Trophoblast cell (in vitro differentiated cells and primary cell): ENCODE measurements around the gene PDLIM1.

Experiments
- DNase-seq, 2 donors: peaks; one replicate each; pipeline ENCODE4 v3.0.0-alpha.2; 2016
- H2AFZ ChIP-seq: 2 replicates; pipeline ENCODE4 v1.6.1; 2013; ENCODE audit warnings: low read length, moderate library complexity, mild to moderate bottlenecking; ENCODE audit not compliant: insufficient read depth, poor library complexity
- H2AK5ac ChIP-seq: 2 replicates; pipeline ENCODE4 v1.6.1; 2013; ENCODE audit warnings: mild to moderate bottlenecking, low read length
- H2BK120ac ChIP-seq: 2 replicates; pipeline ENCODE4 v1.6.1; 2013; ENCODE audit warnings: low read length, mild to moderate bottlenecking, moderate library complexity; ENCODE audit not compliant: insufficient read depth, poor library complexity
- H2BK12ac ChIP-seq: 2 replicates; pipeline ENCODE4 v1.6.1; 2013; ENCODE audit warnings: mild to moderate bottlenecking, low read length, moderate library complexity
- H2BK5ac ChIP-seq: 2 replicates; pipeline ENCODE4 v1.6.1; 2013; ENCODE audit warnings: low read length, low read depth, moderate library complexity, mild to moderate bottlenecking; ENCODE audit not compliant: poor library complexity
- H3K14ac ChIP-seq: 2 replicates; pipeline ENCODE4 v1.6.1; 2013; ENCODE audit warnings: mild to moderate bottlenecking, low read length
- H3K18ac ChIP-seq: 2 replicates; pipeline ENCODE4 v1.6.1; 2013; ENCODE audit warnings: mild to moderate bottlenecking, low read length
- H3K23ac ChIP-seq: 2 replicates; pipeline ENCODE4 v1.6.1; 2013; ENCODE audit warnings: low read length
- H3K27ac ChIP-seq: 2 replicates; pipeline ENCODE4 v1.5.1; 2013; ENCODE audit warnings: low read depth, mild to moderate bottlenecking, inconsistent platforms, low read length, moderate library complexity
- H3K27me3 ChIP-seq: 2 replicates; pipeline ENCODE4 v1.6.1; 2013; ENCODE audit warnings: inconsistent platforms, mild to moderate bottlenecking, low read length, moderate library complexity; ENCODE audit not compliant: insufficient read depth
- H3K36me3 ChIP-seq, 2 experiments: 1 replicate in 1 of 2; 2 replicates in 1 of 2; pipeline ENCODE4 v1.6.1; 2013; ENCODE audit warnings: low read length in 2 of 2, mild to moderate bottlenecking in 2 of 2, moderate library complexity in 1 of 2; ENCODE audit not compliant: insufficient read depth in 2 of 2, control insufficient read depth in 1 of 2
- H3K4ac ChIP-seq: 2 replicates; pipeline ENCODE4 v1.6.1; 2013; ENCODE audit warnings: low read depth, mild to moderate bottlenecking, low read length, moderate library complexity
- H3K4me1 ChIP-seq, 2 experiments: 1 replicate in 1 of 2; 2 replicates in 1 of 2; pipeline ENCODE4 v1.6.1; 2013; ENCODE audit warnings: low read length in 2 of 2, mild to moderate bottlenecking in 2 of 2, moderate library complexity in 1 of 2; ENCODE audit not compliant: insufficient read depth in 2 of 2, control insufficient read depth in 1 of 2
- H3K4me2 ChIP-seq: 2 replicates; pipeline ENCODE4 v1.6.1; 2013; ENCODE audit warnings: inconsistent platforms, mild to moderate bottlenecking, low read length, moderate library complexity
- H3K4me3 ChIP-seq: 2 replicates; pipeline ENCODE4 v1.5.1; 2013; ENCODE audit warnings: mild to moderate bottlenecking, low read depth, low read length, inconsistent platforms
- H3K79me1 ChIP-seq: one replicate; pipeline ENCODE4 v1.6.1; 2013; ENCODE audit warnings: low read length
- H3K79me2 ChIP-seq: 2 replicates; pipeline ENCODE4 v1.6.1; 2013; ENCODE audit warnings: low read length, mild to moderate bottlenecking; ENCODE audit not compliant: control insufficient read depth, insufficient read depth, poor library complexity
- H3K9ac ChIP-seq: 2 replicates; pipeline ENCODE4 v1.6.1; 2013; ENCODE audit warnings: mild to moderate bottlenecking, low read length
- H3K9me3 ChIP-seq: 2 replicates; pipeline ENCODE4 v1.6.1; 2013; ENCODE audit warnings: low read depth, mild to moderate bottlenecking, control low read depth, inconsistent platforms, low read length; ENCODE audit not compliant: insufficient read depth
- H4K12ac ChIP-seq: 2 replicates; pipeline ENCODE4 v1.6.1; 2013; ENCODE audit warnings: low read depth, mild to moderate bottlenecking, low read length, moderate library complexity
- H4K8ac ChIP-seq: 2 replicates; pipeline ENCODE4 v1.6.1; 2013; ENCODE audit warnings: low read depth, mild to moderate bottlenecking, low read length, moderate library complexity
- H4K91ac ChIP-seq: one replicate; pipeline ENCODE4 v1.6.1; 2013; ENCODE audit warnings: low read depth, mild to moderate bottlenecking, low read length, moderate library complexity
- WGBS: extraction: QIAGEN DNeasy Blood & Tissue Kit; methylation state at CpG from one replicate; pipeline ENCODE4 v1.1.7; 2013; ENCODE audit warnings: missing lambda C conversion rate; ENCODE audit not compliant: insufficient read length, insufficient coverage; ENCODE audit errors: extremely low coverage; 5-methylcytosine and 5-hydroxymethylcytosine counted together

PDLIM1 gene

GRCh38 chr10:95244152-95244551, 46.7 kb downstream of the PDLIM1 start:
- Histone ChIP-seq H3K18ac (no peak overlapping the region), H3K23ac (no peak overlapping the region), H3K27me3 (no peaks in the 10 kb centered on the region), H2AFZ (no peak overlapping the region), H3K9me3 (no peaks in the 10 kb centered on the region), H2BK5ac (no peak overlapping the region), H3K4me1 (peaks cover 13 to 17% of the 10 kb centered on the region in 2 experiments), H3K27ac (no peak overlapping the region), H4K91ac (no peak overlapping the region), H3K4me3 (no peak overlapping the region), H3K79me1 (peaks cover 9% of the 10 kb centered on the region), H3K36me3 (peaks cover 49 to 57% of the 10 kb centered on the region in 2 experiments), H3K79me2 (no peaks in the 10 kb centered on the region), H3K4me2 (no peak overlapping the region), H3K4ac (no peak overlapping the region), H2AK5ac (no peak overlapping the region), H2BK12ac (no peak overlapping the region), H2BK120ac (no peak overlapping the region), H3K14ac (no peak overlapping the region), H3K9ac (no peak overlapping the region), H4K8ac (no peak overlapping the region), H4K12ac (no peak overlapping the region)
- peak in 1 of 2 donors; percentile 43 for DNase-seq
- no CpG with 5 or more reads among the region's 2 CpGs for whole genome bisulfite sequencing

- no peak overlapping the region for H3K4ac ChIP-seq
- no peaks in the 10 kb centered on the region for H3K27me3 ChIP-seq
- H2BK12ac ChIP-seq = no peak overlapping the region
- H3K9ac ChIP-seq = no peak overlapping the region
- no peaks in the 10 kb centered on the region for H3K9me3 ChIP-seq
- H2BK5ac ChIP-seq = no peak overlapping the region
- H3K18ac ChIP-seq = no peak overlapping the region
- peaks cover 9 to 10% of the 10 kb centered on the region in 2 experiments for H3K4me1 ChIP-seq
- no peak overlapping the region for H4K8ac ChIP-seq
- DNase-seq = no peak
- no peak overlapping the region for H2AK5ac ChIP-seq
- peaks cover 6% of the 10 kb centered on the region for H3K79me1 ChIP-seq
- no peaks in the 10 kb centered on the region for H3K79me2 ChIP-seq
- H4K12ac ChIP-seq = no peak overlapping the region
- no CpG with 5 or more reads among the region's 3 CpGs for WGBS
- H2AFZ ChIP-seq = no peak overlapping the region
- no peak overlapping the region for H3K27ac ChIP-seq
- no peak overlapping the region for H2BK120ac ChIP-seq
- H3K36me3 ChIP-seq = peaks cover 45 to 54% of the 10 kb centered on the region in 2 experiments
- H3K4me3 ChIP-seq = no peak overlapping the region
- no peak overlapping the region for H4K91ac ChIP-seq
- H3K14ac ChIP-seq = no peak overlapping the region
- no peak overlapping the region for H3K23ac ChIP-seq
- no peak overlapping the region for H3K4me2 ChIP-seq
These were observed 47.5 kb downstream of the PDLIM1 start for GRCh38 chr10:95243318-95243617.

- Histone ChIP-seq H3K4me1 (peaks cover 4 to 5% of the 10 kb centered on the region in 2 experiments), H3K9ac (no peak overlapping the region), H3K9me3 (no peaks in the 10 kb centered on the region), H4K8ac (no peak overlapping the region), H3K14ac (no peak overlapping the region), H2BK5ac (no peak overlapping the region), H2BK120ac (no peak overlapping the region), H3K4me3 (no peak overlapping the region), H3K27me3 (no peaks in the 10 kb centered on the region), H3K79me2 (no peaks in the 10 kb centered on the region), H2AK5ac (no peak overlapping the region), H3K4ac (no peak overlapping the region), H3K4me2 (no peak overlapping the region), H3K18ac (no peak overlapping the region), H3K23ac (no peak overlapping the region), H4K12ac (no peak overlapping the region), H2AFZ (no peak overlapping the region), H4K91ac (no peak overlapping the region), H3K27ac (no peak overlapping the region), H2BK12ac (no peak overlapping the region), H3K79me1 (peaks cover 3% of the 10 kb centered on the region), H3K36me3 (peaks cover 50 to 59% of the 10 kb centered on the region in 2 experiments)
- DNase-seq = peak; percentile 48 to 70
- WGBS = no CpG with 5 or more reads among the region's 8 CpGs
These were observed 48.1 kb downstream of the PDLIM1 start for GRCh38 chr10:95242581-95243317.

GRCh38 chr10:95241533-95241932, 49.3 kb downstream of the PDLIM1 start:
- H2BK120ac ChIP-seq = no peak overlapping the region
- H3K14ac ChIP-seq = no peak overlapping the region
- H2AFZ ChIP-seq = no peak overlapping the region
- H3K4me1 ChIP-seq = no peaks in the 10 kb centered on the region
- no peak overlapping the region for H3K23ac ChIP-seq
- no peaks in the 10 kb centered on the region for H3K79me2 ChIP-seq
- H3K9me3 ChIP-seq = no peaks in the 10 kb centered on the region
- no peak overlapping the region for H3K9ac ChIP-seq
- no peak overlapping the region for H3K4me3 ChIP-seq
- no peak overlapping the region for H3K4ac ChIP-seq
- H3K79me1 ChIP-seq = no peaks in the 10 kb centered on the region
- H3K4me2 ChIP-seq = no peak overlapping the region
- no peak for DNase-seq
- H3K18ac ChIP-seq = peak overlapping the region; percentile 16
- no peak overlapping the region for H4K91ac ChIP-seq
- no peak overlapping the region for H2BK5ac ChIP-seq
- H3K36me3 ChIP-seq = peaks cover 55 to 64% of the 10 kb centered on the region in 2 experiments
- no peak overlapping the region for H2AK5ac ChIP-seq
- no CpG with 5 or more reads among the region's 4 CpGs for WGBS
- H3K27me3 ChIP-seq = no peaks in the 10 kb centered on the region
- H4K12ac ChIP-seq = no peak overlapping the region
- H3K27ac ChIP-seq = no peak overlapping the region
- H2BK12ac ChIP-seq = no peak overlapping the region
- H4K8ac ChIP-seq = no peak overlapping the region
